NB4 (cell line): ENCODE results near the gene CDH4.
"Not testable (repeated sequence)": the region's sequence is repeated elsewhere in the genome, so short reads cannot be mapped to it uniquely, and the experiment has no call there.

Experiments used
- DNase-seq: peaks from one replicate; pipeline ENCODE4 v3.0.0; 2010; ENCODE audit warnings: low read depth
- H3K4me3 ChIP-seq: one replicate; pipeline ENCODE4 v1.5.1; 2011; ENCODE audit warnings: mild to moderate bottlenecking, low read depth, low read length, moderate library complexity
- MYC ChIP-seq: IDR thresholded peaks from 2 replicates; pipeline ENCODE4 v1.6.1; 2011; ENCODE audit warnings: low read depth, low read length
- POLR2A ChIP-seq: IDR thresholded peaks from 2 replicates; pipeline ENCODE4 v1.6.1; 2011; ENCODE audit warnings: mild to moderate bottlenecking; ENCODE audit not compliant: insufficient read length; ENCODE audit errors: extremely low read depth
- TF ChIP-seq, protein P1 (sequence below): IDR thresholded peaks from 2 replicates; pipeline ENCODE4 v1.6.1; 2011; ENCODE audit warnings: low read depth, low read length
- TF ChIP-seq, protein P2 (sequence below): IDR thresholded peaks from one replicate; pipeline ENCODE4 v1.5.1; 2012; ENCODE audit warnings: low read depth, low read length

The CDH4 gene

DNA sequence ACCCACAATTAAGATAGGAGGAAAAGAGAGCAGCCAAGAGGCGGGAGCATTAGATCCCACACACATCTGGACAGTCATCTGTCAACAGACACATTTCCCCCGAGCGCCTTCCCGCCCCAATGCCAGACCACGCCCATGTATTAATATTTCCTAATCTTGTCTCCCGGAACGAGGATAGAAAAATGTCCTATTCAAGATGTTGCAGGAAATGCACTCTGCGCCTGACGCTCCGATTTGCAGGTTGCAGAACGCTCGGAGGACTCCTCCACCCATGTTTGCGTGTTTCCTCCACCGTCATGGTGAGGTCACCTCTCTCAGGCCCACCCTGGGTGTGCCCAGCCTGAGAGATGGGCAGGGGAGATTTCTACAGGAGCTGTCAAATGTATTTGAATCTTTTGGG, 598.4 kb downstream of the CDH4 start:
- H3K4me3 ChIP-seq = no peak overlapping the region
- DNase-seq = no peak
- TF ChIP-seq POLR2A = no peak

DNA sequence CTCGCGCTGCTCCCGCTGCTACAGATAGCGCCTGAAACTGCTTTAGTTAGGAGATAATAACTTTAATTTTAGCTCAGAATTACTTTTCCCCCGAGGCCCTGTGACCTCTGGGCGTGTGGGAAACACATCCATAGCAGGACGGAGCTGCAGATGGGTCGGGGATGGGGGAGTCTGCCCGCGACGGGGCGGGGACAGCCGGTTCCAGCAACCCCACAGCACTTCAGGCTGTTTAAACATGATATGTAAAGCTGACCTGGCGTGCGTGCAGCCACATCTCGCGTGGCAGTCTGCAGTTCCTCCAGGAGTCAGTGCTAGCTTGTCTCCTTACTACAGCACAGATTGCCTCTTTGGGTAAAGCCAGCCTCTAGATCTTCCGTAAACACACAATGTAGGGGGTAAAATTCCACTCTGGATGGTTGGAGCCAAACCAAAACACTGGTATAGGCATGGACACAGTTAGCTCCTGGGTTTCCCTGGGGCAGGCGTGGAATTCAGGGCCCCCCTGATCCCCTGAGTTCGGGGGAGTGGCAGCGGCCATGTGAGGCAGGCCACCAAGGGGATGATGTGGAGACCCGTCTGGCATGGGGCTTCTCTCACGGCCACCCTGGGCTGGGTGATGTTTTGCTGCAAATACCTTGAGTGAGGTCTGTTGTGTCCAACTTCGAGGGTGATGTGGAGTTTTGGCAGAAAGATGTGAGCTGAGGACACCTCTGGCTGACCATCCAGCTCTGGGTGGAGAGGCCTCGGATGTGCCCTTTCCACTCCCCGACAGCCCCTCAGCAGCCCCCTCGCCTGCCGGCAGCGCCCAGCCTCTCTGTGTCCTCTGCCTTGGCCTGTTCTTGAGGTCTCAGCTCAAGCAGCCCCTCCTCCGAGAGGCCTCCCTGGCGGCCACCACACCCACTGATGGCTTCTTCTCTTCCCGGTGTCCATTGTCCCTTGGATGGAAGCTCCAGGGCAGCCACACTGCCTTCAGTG, 599.2 kb downstream of the CDH4 start:
- H3K4me3 ChIP-seq = no peak overlapping the region
- TF ChIP-seq MYC = no peak
- TF ChIP-seq POLR2A = no peak
- TF ChIP-seq, protein P1, sequence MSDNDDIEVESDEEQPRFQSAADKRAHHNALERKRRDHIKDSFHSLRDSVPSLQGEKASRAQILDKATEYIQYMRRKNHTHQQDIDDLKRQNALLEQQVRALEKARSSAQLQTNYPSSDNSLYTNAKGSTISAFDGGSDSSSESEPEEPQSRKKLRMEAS = no peak
- TF ChIP-seq, protein P2, sequence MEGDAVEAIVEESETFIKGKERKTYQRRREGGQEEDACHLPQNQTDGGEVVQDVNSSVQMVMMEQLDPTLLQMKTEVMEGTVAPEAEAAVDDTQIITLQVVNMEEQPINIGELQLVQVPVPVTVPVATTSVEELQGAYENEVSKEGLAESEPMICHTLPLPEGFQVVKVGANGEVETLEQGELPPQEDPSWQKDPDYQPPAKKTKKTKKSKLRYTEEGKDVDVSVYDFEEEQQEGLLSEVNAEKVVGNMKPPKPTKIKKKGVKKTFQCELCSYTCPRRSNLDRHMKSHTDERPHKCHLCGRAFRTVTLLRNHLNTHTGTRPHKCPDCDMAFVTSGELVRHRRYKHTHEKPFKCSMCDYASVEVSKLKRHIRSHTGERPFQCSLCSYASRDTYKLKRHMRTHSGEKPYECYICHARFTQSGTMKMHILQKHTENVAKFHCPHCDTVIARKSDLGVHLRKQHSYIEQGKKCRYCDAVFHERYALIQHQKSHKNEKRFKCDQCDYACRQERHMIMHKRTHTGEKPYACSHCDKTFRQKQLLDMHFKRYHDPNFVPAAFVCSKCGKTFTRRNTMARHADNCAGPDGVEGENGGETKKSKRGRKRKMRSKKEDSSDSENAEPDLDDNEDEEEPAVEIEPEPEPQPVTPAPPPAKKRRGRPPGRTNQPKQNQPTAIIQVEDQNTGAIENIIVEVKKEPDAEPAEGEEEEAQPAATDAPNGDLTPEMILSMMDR = no peak
- no peak for DNase-seq

DNA sequence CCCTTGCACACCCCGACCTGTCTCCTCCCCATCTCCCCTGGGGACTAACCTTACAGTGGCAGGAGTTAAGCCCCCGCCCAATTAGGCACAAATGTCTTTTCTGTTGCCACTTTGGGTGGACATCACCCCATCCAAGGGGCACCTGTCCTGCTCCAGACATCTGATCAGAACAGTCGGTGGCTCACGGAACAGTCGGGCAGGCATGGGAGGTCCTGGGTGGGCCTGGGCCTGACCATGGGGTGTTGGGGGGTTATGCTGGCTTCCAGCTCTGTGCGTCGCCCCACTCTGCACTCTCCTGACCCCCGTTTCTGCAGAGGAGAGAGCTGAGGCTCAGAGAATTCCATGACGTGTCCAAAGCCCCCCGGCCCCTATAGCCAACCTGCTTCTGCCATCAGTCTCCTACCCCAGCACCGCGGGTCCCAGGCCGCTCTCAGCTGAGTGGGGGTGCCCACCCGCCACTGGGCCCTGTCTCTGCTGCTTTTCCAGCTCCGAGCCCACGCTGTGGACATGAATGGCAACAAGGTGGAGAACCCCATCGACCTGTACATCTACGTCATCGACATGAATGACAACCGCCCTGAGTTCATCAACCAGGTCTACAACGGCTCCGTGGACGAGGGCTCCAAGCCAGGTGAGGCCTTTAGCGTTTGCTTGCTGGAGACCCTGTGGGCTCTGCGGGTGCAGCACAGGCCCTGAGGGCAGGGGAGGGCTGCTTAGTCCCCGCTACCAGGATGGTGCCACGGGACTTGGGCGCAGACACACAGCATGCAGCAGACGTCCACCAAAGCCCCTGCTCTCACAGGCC, 600.4 kb downstream of the CDH4 start:
- no peak overlapping the region for H3K4me3 ChIP-seq
- DNase-seq = no peak
- TF ChIP-seq, protein P2 = no peak

DNA sequence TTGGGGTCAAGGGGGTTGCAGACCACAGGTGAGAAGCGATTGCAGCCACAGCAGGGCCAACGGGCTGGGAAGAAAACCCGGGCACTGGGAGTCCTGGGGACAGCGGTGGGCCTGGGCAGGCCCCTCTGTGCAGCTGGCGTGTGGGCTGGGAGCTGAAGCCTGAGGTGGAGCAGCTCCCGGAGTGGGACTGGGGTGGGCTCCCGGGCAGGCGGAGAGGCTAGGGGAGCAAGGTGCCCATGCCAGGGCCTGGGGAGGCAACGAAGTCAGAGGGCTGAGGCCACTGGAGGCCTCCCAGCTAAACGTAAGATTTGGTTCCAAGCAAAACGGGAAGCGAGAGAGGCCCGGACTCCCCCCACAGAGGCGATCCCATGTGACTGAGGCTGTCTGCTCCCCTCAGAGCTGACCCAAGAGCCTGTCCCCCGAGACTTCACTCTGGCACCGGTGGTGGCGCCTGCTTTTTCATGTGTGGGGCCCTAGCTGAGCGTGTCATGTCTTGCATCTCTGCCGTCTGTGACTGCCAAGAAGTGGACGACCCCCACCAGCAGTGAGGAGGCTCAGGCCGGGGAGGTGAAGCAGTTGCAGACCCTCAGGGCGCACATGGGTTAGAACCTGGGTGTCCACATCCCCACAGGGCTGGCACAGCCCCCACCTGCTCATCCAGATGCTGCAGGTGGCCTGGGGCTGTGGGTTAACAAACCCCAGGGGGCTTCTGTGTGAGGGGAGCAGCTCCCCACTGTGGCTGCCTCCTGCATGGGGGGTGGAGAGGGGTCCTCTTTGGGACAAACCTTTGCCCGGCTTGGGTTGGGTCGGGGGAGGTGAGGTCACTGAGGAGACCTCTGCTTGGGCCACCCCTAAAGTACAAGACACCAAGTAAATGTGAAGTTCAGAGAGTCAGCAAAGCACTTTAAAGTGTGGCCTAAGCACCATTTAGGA, 601.3 kb downstream of the CDH4 start:
- peak; percentile 11 for DNase-seq
- TF ChIP-seq, protein P1 = no peak
- TF ChIP-seq, protein P2 = no peak
- no peak for TF ChIP-seq POLR2A
- no peak for TF ChIP-seq MYC
- no peak overlapping the region for H3K4me3 ChIP-seq

DNA sequence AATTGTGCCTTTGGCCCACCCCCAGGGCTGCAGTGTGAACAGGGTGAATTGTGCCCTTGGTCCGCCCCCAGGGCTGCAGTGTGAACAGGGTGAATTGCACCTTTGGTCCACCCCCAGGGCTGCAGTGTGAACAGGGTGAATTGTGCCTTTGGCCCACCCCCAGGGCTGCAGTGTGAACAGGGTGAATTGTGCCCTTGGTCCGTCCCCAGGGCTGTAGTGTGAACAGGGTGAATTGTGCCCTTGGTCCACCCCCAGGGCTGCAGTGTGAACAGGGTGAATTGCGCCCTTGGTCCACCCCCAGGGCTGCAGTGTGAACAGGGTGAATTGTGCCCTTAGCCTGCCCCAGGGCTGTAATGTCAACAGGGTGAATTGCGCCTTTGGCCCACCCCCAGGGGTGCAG, 602.5 kb downstream of the CDH4 start:
- not testable (repeated sequence) for DNase-seq, H3K4me3 ChIP-seq

DNA sequence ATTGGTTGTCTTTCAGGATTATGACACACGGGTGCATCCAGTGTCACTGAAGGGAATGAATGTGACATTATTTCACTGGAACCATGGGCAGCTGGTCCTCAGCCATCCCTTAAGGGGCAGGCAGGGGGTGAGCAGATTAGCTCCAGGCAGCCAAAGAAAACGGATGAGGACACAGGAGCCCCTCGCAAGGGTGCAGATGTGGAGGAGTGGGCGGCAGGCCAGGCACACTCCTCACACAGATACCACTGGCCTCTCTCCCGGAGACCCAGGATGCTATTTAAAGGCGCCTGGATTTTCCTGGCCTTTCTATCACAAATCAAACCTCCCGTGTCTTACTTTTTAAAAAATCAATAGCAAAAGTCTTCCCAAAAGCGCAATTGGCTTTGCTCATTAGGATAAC, 603.2 kb downstream of the CDH4 start:
- TF ChIP-seq MYC (no peak), POLR2A (no peak)
- TF ChIP-seq, protein P1 = no peak
- TF ChIP-seq, protein P2 = no peak
- DNase-seq = no peak
- H3K4me3 ChIP-seq = no peak overlapping the region
